GM19035 (cell line): ENCODE data around the gene GLB1L2.

Experiments
- ATAC-seq: cut with Tn5 transposase; IDR thresholded peaks from one replicate; pipeline ENCODE4 v1.9.1; 2021; ENCODE audit not compliant: unreplicated experiment

The GLB1L2 gene

DNA sequence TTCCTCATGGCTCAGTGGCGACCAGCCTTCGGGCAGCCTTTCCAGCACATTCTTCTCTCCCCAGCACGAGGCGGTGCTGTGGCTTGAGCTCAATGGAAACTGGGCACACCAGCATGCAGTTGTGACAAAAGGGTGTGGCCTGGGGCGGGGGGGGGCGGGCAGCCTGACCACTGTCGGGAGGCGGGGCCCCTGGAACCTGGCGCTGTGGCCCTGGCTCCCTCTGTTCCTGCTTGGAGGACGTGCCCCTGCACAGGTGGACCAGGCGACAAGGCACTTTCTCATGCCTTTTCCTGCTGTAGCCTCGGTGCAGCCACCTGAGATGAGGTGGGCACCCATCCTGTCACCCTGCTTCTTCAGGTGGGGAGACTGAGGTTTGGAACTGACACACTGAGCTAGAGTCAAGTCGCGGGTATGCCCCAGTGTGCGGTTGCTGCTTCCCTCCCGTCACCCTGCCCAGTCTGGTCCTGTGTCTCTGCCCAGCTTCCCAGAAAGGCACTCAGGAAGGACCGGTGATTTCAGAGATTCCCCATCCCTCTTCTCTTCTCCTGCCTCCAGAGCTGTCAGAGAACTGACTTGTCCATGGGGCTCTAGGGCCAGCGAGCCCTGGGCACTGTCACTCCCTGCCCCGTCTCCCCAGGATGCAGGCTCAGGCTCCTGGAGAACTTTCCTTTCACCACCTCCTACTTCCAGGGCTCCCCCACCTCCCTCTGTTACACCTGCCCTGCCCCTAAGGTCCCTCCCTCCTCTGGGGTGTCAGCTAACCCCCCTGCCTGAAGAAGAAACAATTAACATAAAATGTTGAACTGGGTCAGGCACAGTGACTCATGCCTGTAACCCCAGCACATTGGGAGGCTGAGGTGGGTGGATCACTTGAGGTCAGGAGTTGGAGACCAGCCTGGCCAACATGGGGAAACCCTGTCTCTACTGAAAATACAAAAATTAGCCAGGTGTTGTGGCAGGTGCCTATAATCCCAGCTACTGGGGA, 70.3 kb downstream of the GLB1L2 start:
- no peak for ATAC-seq

DNA sequence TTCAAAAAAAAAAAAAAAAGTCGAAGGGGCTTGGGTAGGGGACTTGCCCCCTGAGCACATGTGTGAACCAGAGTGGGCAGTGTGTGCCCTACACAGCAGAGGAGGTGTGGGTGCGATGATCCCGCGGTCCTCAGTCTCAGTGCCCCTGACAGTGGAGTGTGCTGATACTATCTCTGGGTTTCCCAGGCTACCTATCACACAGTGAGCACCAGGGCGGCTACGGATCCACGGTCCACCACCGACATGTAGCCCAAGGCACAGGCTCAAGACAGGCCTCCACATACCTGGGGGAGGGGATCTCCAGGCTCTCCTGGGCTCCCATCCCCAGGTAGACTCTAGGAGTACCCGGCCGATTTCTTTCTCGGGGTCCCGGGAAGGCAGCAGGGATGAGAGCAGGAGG, 71.1 kb downstream of the GLB1L2 start:
- ATAC-seq: no peak

DNA sequence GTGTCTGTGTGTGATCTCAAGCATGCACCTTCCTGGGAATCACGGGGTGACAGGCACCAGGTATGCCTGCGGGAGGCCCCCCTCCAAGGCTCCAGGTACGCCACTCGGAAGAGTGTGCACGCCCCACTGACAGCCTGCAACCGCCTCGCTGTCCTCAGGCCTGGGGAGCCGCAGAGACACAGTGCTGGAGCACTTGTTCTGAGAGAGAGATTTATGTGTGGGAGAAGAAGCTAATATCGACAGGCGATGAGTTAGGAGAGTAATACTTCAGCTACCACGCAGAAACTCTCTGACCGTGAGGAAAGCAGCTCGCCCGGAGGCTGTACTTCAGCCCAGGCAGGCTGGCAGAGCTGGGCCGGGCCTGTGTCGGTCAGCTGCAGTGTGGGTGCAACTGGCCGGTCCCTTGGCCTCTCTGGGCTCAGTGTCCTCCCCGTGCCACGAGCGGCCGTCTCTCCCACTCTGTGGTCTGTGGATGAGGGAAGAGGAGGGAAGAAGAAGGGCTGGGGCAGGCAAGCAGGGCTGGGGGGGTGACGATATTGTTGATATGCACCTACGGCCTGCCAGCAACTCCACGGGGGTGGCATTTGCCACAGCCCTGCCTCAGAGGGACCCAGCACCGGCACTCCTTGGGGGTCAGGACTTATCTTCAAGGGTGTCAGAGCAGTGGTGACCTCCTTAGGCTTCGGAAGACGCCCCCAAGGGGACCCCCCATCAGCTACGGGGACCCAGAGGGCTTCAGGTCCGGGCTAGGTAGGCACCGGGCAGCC, 73.0 kb downstream of the GLB1L2 start:
- ATAC-seq: no peak

GRCh38 chr11:134405436-134405835, 73.6 kb downstream of the GLB1L2 start:
- ATAC-seq: no peak

DNA sequence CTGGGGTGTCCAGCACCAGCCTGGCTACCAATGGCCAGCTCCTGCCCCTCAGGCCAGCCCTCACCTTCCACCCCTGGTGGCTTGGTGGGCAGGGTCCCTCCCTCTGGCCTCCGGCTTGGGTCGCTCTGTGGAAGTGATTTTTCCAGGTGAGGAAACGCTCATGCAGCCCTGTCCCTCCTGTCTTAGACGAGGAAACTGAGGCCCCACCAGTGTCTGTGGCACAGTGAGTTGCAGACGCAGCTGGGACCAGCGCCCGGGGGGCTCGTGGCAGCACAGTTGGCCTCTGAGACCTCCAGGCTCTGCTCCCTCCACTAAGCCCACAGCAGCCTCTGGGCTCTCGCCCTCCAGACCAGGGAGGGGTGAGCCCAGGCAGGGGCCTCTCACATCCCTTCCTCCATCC, 74.1 kb downstream of the GLB1L2 start:
- no peak for ATAC-seq

- no peak for ATAC-seq
Observed at GRCh38 chr11:134406264-134407185, 74.7 kb downstream of the GLB1L2 start.

- no peak for ATAC-seq
Observed at GRCh38 chr11:134407321-134407828, 75.6 kb downstream of the GLB1L2 start.

GRCh38 chr11:134407923-134408322, 76.1 kb downstream of the GLB1L2 start:
- no peak for ATAC-seq

- ATAC-seq: no peak
Observed at GRCh38 chr11:134409552-134410429, 78.0 kb downstream of the GLB1L2 start.

GRCh38 chr11:134410766-134411165, 79.0 kb downstream of the GLB1L2 start:
- ATAC-seq: no peak

GRCh38 chr11:134412203-134413042, 80.6 kb downstream of the GLB1L2 start, which contains the start of gene B3GAT1:
TSS of gene B3GAT1 (minus strand) at chr11:134412242. CDS start at chr11:134387659, 24,583 bp downstream.
- no peak for ATAC-seq

GRCh38 chr11:134413043-134413825, 81.4 kb downstream of the GLB1L2 start:
- no peak for ATAC-seq

- no peak for ATAC-seq
Observed at GRCh38 chr11:134413826-134414731, 82.3 kb downstream of the GLB1L2 start.

- ATAC-seq: no peak
Observed at GRCh38 chr11:134414766-134415765, 83.3 kb downstream of the GLB1L2 start.

DNA sequence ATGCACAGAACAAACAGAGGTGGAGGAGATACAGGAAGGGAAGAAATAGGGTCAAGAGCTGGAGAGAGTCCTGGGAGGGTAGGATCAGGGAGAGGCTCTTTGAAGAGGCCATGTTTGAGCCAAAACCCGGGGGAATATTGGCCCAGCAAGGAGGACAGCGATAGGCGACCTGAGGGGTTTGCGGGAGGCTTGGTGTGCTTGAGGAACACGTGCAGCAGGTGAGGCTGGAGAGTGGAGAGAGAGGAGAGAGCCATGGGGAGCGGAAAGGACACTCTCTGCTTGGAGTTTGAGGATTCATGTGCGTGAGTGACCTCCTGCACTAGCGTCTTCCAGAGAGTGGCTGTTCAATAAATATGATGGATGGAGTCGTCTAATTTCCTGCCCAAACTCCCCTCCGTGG, 84.9 kb downstream of the GLB1L2 start:
- ATAC-seq: no peak
